HG03342 (cell line): ENCODE data around the gene ZNF143.
"Not testable (repeated sequence)": the region's sequence is repeated elsewhere in the genome, so short reads cannot be mapped to it uniquely, and the experiment has no call there.

ENCODE experiments used
- ATAC-seq: cut with Tn5 transposase; IDR thresholded peaks from one replicate; pipeline ENCODE4 v1.9.1; 2021; ENCODE audit warnings: mild to moderate bottlenecking, moderate library complexity; ENCODE audit not compliant: unreplicated experiment

Gene ZNF143

GRCh38 chr11:9533736-9534473 is 73.1 kb downstream of the ZNF143 start:
- ATAC-seq: no peak

- no peak for ATAC-seq
Observed at GRCh38 chr11:9535189-9535781, 74.5 kb downstream of the ZNF143 start.

GRCh38 chr11:9538548-9538947 is 77.7 kb downstream of the ZNF143 start:
- ATAC-seq: no peak

GRCh38 chr11:9549216-9549615 is 88.4 kb downstream of the ZNF143 start:
- not testable (repeated sequence) for ATAC-seq

DNA sequence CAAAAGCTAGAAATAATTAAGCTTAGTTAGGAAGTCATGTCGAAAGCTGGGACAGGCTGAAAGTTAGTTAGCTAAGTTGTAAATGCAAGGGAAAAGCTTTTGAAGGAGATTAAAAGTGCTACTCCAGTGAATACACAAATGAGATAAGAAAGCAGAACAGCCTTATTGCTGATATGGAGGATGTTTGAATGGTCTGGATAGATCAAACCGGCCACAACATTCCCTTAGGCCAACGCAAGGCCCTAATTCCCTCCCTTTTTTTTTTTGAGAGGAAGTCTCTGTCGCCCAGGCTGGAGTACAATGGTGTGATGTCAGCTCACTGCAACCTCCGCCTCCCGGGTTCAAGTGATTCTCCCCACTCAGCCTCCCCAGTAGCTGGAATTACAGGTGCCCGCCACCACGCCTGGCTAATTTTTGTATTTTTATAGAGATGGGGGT is 89.4 kb downstream of the ZNF143 start:
- ATAC-seq: no peak

GRCh38 chr11:9561279-9561982 is 100.6 kb downstream of the ZNF143 start:
- ATAC-seq: no peak

DNA sequence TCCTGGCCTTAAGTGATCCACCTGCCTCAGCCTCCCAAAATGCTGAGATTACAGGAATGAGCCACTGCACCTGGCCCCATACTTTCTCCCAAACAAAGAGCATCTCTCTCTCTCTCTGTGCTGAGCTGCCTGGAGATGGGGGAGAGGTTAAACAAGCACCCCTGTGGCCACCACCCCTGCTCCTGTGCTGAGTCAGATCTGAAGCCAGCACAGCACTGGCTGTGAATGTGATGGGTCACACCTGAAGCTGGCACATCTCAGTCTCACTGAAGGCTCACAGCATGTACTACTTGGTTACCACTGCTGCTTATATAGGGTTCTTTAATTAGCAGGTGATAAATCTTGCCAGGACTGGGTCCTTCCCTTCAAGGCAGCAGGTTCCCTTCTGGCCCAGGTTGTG is 101.9 kb downstream of the ZNF143 start:
- peak; percentile 34 for ATAC-seq

- ATAC-seq: no peak
Observed at GRCh38 chr11:9563196-9563730, 102.5 kb downstream of the ZNF143 start.

DNA sequence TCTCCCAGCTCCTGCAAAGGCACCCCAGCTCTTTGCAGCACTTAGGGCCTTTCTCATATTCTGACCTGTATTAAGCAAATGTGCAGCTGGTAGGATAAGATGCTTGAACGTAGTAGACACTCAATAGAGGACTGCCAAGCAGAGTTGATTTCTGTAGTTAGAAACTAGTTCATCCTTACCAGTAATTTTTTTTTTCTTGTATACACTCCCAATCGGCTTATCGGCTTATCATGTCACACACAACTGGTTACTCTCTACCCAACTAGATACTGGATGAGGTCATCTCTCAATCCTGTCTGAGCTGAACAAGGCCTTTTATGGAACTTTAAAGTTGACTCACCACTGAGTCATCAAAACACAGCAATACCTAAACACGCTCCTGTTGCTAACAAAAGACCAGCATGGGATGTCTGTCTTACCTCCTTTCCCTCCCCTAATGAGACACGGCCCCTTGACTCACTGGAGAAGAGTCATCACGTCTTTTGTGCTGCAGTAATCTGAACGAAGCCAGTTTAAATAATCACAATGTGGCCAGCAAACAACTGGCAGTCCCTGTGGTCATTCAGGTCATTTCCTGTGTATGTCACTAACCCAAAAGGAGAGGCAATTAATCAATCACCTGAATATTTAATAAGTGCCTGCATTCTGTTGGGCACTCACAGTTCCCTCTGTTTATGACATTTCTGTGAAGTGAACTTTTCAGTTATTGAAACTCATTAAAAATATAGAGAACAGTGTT is 105.2 kb downstream of the ZNF143 start:
- ATAC-seq: peak; percentile 84

DNA sequence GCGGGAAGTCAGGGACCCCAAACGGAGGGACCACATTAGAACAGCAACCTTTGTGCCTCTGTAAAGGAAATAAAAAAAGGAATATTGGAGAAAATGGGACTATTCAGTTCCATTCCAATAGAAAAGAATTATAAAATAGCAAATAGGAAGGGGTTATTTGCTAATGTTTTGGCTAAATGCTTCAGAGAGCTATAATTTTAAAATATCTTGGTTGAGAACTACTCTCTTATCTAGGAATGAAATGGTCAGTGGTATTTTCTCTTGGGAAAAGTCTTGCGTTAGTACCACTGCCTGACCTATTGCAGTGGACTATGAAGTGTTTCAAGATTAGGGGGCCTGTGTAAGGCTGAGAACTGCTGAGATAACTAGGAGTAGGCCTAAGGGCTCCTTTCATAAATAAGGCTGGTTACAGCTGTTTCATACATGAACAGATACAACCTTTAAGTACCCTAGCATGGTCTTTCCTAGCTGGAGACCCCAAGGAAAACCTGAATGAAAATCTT is 105.8 kb downstream of the ZNF143 start:
- ATAC-seq: no peak

- no peak for ATAC-seq
Observed at GRCh38 chr11:9567401-9567800, 106.6 kb downstream of the ZNF143 start.

- ATAC-seq: no peak
Observed at GRCh38 chr11:9568161-9568853, 107.5 kb downstream of the ZNF143 start.

- ATAC-seq: no peak
Observed at GRCh38 chr11:9568854-9569587, 108.2 kb downstream of the ZNF143 start.

GRCh38 chr11:9569588-9570164 is 108.9 kb downstream of the ZNF143 start:
- no peak for ATAC-seq

DNA sequence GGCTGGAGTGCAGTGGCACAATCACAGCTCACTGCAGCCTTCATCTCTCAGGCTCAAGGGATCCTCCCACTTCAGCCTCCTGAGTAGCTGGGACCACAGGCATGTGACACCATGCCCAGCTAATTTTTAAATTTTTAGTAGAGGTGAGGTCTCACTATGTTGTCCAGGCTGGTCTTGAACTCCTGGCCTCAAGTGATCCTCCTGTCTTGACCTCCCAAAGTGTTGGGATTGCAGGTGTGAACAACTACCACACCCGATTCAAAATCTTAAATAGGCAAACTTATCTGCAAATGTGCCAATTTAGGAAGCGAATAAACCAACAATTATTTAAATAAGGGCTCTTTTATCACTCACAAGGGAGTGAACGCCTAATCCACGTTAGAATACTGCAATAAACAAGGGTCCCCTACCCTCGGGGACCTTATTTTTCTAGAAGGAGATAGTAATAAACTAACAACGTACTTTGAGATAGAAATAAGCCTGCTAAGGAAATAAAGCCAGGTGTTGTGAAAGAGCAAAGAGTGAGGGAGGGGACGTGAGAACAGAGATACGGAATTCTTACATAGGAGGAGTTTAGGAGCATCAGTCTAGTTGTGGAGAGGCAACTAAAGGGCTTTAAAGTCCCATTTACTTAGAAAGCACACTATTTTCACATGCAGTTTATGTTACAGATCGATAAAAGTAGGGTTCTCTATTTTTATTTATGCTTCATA is 109.7 kb downstream of the ZNF143 start:
- no peak for ATAC-seq

DNA sequence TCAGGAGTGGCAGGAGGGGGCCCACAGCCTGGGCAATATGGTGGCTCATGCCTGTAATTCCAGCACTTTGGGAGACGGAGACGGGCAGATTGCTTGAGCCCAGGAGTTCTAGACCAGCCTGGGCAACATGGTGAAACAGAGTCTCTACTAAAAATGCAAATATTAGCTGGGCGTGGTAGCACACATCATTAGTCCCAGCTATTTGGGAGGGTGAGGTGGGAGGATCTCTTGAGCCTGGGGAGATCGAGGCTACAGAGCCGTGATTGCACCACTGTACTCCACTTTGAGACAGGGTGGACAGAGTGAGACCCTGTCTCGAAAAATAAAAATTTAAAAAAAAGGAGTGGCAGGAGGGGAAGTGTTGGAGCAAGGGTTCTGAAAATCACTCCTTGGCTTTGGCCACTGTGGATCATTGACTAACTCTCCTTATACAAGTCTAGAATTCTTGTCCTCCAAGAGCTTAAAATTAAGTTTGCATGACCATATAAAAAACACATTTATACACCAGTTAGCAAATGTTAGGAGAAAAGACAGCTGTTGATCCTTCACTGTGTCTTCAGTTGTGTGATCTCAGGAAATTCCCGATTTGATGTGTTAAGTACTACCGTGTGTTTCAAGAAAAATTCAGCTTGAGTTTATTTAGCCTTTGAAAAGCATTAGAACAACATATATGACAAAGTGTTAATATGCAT is 110.4 kb downstream of the ZNF143 start:
- ATAC-seq: no peak

DNA sequence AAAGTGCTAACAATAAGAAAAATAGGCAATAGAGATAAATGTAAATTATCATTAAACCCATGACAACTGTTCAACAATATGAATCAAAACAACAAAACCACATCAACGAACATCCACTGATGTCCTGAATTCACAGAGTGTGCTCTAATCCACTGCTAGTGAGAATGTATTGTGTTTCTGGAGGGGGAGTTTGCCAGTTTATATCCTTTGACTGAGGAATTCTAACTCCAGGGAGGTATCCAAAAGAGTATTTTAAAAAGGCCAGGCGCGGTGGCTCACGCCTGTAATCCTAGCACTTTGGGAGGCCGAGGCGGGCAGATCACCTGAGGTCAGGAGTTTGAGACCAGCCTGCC is 110.9 kb downstream of the ZNF143 start:
- ATAC-seq: no peak
